ENCODE measurements around the gene PRXL2B.
"Not testable (repeated sequence)": the region's sequence is repeated elsewhere in the genome, so short reads cannot be mapped to it uniquely, and the experiment has no call there.

DNA sequence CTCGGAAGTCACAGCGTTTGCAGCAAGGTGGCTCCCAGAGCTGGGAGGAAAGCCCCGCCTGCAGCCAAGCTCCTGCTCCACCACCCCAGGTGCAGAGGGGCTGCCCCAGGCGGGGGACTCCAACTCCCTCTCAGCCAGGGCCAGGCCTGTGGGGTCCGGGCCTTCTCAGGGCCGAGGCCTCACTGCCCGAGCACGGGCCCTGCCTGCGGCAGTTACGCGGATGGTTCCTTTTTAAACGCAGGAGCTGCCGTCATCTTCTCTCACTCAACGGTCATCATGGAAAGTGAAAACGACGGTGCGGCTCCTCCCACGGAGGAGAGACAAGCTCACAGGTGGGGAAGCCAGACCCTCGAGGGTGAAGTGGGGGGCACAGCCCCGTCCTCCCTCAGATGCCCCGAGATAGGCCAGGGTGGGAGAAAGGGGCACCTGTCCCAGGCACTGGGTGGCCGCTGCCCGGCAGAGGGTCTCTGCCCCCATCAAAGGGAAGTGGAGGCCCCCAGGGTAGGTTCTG is 9.0 kb upstream of the PRXL2B start:
- not testable (repeated sequence) for TF ChIP-seq POLR2A (IDR thresholded peaks at IDR 0.05)
- TF ChIP-seq, protein P1, sequence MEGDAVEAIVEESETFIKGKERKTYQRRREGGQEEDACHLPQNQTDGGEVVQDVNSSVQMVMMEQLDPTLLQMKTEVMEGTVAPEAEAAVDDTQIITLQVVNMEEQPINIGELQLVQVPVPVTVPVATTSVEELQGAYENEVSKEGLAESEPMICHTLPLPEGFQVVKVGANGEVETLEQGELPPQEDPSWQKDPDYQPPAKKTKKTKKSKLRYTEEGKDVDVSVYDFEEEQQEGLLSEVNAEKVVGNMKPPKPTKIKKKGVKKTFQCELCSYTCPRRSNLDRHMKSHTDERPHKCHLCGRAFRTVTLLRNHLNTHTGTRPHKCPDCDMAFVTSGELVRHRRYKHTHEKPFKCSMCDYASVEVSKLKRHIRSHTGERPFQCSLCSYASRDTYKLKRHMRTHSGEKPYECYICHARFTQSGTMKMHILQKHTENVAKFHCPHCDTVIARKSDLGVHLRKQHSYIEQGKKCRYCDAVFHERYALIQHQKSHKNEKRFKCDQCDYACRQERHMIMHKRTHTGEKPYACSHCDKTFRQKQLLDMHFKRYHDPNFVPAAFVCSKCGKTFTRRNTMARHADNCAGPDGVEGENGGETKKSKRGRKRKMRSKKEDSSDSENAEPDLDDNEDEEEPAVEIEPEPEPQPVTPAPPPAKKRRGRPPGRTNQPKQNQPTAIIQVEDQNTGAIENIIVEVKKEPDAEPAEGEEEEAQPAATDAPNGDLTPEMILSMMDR (IDR thresholded peaks at IDR 0.05), result not testable (repeated sequence)
